Liver (tissue), 9 donors: ENCODE results near the gene RASSF8. TPM values are rescaled to one million over a fixed set of nuclear protein-coding genes. Genes with fewer than 3 reads are reported as not detected.

Source experiments
- DNase-seq: peaks from one replicate; pipeline ENCODE4 v3.0.0-alpha.2; 2017; ENCODE audit warnings: low spot score
- H3K27ac ChIP-seq, 2 donors: one replicate each; pipeline ENCODE4 v1.7.0; 2013; ENCODE audit warnings: inconsistent platforms in 2 of 2, low read length in 2 of 2, control low read depth in 1 of 2, low read depth in 1 of 2, mild to moderate bottlenecking in 1 of 2
- H3K27me3 ChIP-seq, 4 donors: one replicate each; pipeline versions ENCODE4 v1.6.1 to v1.7.0; 2013; ENCODE audit warnings: low read length in 3 of 4, inconsistent platforms in 1 of 4, mild to moderate bottlenecking in 1 of 4, moderate library complexity in 1 of 4; ENCODE audit not compliant: control insufficient read depth in 4 of 4, insufficient read depth in 4 of 4
- H3K36me3 ChIP-seq, 4 donors: one replicate each; pipeline versions ENCODE4 v1.6.1 to v1.7.0; 2013; ENCODE audit warnings: low read length in 3 of 4, mild to moderate bottlenecking in 3 of 4, low read depth in 1 of 4, moderate library complexity in 1 of 4; ENCODE audit not compliant: control insufficient read depth in 4 of 4, insufficient read depth in 3 of 4
- H3K4me1 ChIP-seq, 4 donors: one replicate each; pipeline versions ENCODE4 v1.6.1 to v1.7.0; 2013; ENCODE audit warnings: low read length in 3 of 4, mild to moderate bottlenecking in 3 of 4, moderate library complexity in 1 of 4; ENCODE audit not compliant: control insufficient read depth in 4 of 4, insufficient read depth in 4 of 4
- H3K4me3 ChIP-seq, 3 donors: one replicate each; pipeline versions ENCODE4 v1.6.1 to v1.7.0; 2013; ENCODE audit warnings: low read length in 3 of 3, control low read depth in 1 of 3, low read depth in 1 of 3, mild to moderate bottlenecking in 1 of 3
- H3K9ac ChIP-seq, 2 donors: one replicate each; pipeline ENCODE4 v1.7.0; 2013; ENCODE audit warnings: low read length in 2 of 2, mild to moderate bottlenecking in 2 of 2, moderate library complexity in 2 of 2, control low read depth in 1 of 2, low read depth in 1 of 2
- H3K9me3 ChIP-seq, 4 donors: one replicate each; pipeline versions ENCODE4 v1.6.1 to v1.7.0; 2013; ENCODE audit warnings: low read length in 3 of 4; ENCODE audit not compliant: control insufficient read depth in 4 of 4
- ATF3 ChIP-seq: IDR thresholded peaks from 2 replicates; pipeline ENCODE4 v1.6.1; 2016; ENCODE audit warnings: antibody characterized with exemption
- EGR1 ChIP-seq, 2 donors: IDR thresholded peaks; 2 replicates each; pipeline ENCODE4 v1.6.1; 2016 to 2018; ENCODE audit warnings: antibody characterized with exemption in 2 of 2, low read depth in 2 of 2
- FOXA1 ChIP-seq: IDR thresholded peaks from 2 replicates; pipeline ENCODE4 v1.6.1; 2016; ENCODE audit warnings: antibody characterized with exemption
- FOXA2 ChIP-seq: IDR thresholded peaks from 2 replicates; pipeline ENCODE4 v1.6.1; 2016; ENCODE audit warnings: antibody characterized with exemption
- GABPA ChIP-seq, 2 donors: IDR thresholded peaks in 1 of 2; conservative IDR thresholded peaks in 1 of 2; 2 replicates each; pipeline ENCODE4 v1.6.1; 2016; ENCODE audit warnings: antibody characterized with exemption in 2 of 2, mild to moderate bottlenecking in 1 of 2, moderate library complexity in 1 of 2
- HNF4A ChIP-seq, 2 donors: conservative IDR thresholded peaks; 2 replicates each; pipeline ENCODE4 v1.6.1; 2016; ENCODE audit warnings: antibody characterized with exemption in 2 of 2, mild to moderate bottlenecking in 2 of 2
- HNF4G ChIP-seq: IDR thresholded peaks from 2 replicates; pipeline ENCODE4 v1.6.1; 2016; ENCODE audit warnings: antibody characterized with exemption
- JUND ChIP-seq, 2 donors: IDR thresholded peaks; 2 replicates each; pipeline ENCODE4 v1.6.1; 2016; ENCODE audit warnings: antibody characterized with exemption in 2 of 2
- MAX ChIP-seq: IDR thresholded peaks from 2 replicates; pipeline ENCODE4 v1.6.1; 2016; ENCODE audit warnings: antibody characterized with exemption
- NR2F2 ChIP-seq: IDR thresholded peaks from 2 replicates; pipeline ENCODE4 v1.6.1; 2016; ENCODE audit warnings: antibody characterized with exemption
- RAD21 ChIP-seq, 2 donors: IDR thresholded peaks; 2 replicates each; pipeline ENCODE4 v1.6.1; 2016; ENCODE audit warnings: antibody characterized with exemption in 2 of 2, mild to moderate bottlenecking in 2 of 2
- REST ChIP-seq: IDR thresholded peaks from 2 replicates; pipeline ENCODE4 v1.6.1; 2016; ENCODE audit warnings: antibody characterized with exemption, mild to moderate bottlenecking
- RXRA ChIP-seq, 2 donors: IDR thresholded peaks; 2 replicates each; pipeline ENCODE4 v1.6.1; 2017 to 2018; ENCODE audit warnings: antibody characterized with exemption in 2 of 2, mild to moderate bottlenecking in 1 of 2
- SP1 ChIP-seq: IDR thresholded peaks from 2 replicates; pipeline ENCODE4 v1.6.1; 2018; ENCODE audit warnings: antibody characterized with exemption, mild to moderate bottlenecking
- TAF1 ChIP-seq: conservative IDR thresholded peaks from 2 replicates; pipeline ENCODE4 v1.6.1; 2016; ENCODE audit warnings: antibody characterized with exemption, mild to moderate bottlenecking
- YY1 ChIP-seq: IDR thresholded peaks from 2 replicates; pipeline ENCODE4 v1.6.1; 2016; ENCODE audit warnings: antibody characterized with exemption, mild to moderate bottlenecking
- ZBTB33 ChIP-seq: IDR thresholded peaks from 2 replicates; pipeline ENCODE4 v1.6.1; 2016; ENCODE audit warnings: antibody characterized with exemption
- WGBS: extraction: QIAGEN DNeasy Blood & Tissue Kit; methylation state at CpG from one replicate; pipeline ENCODE4 v1.1.7; 2013; 5-methylcytosine and 5-hydroxymethylcytosine counted together
- polyA plus RNA-seq, 2 donors: library from polyadenylated mRNA; stranded (reverse) in 1 of 2; unstranded in 1 of 2; fragments of 200-250 nt in 1 of 2; fragments of >200 nt in 1 of 2; fragmentation: Nextera tagmentation in 1 of 2; extraction: Ambion mirVana in 1 of 2; gene quantifications; one replicate each; pipeline versions ENCODE4 v1.2.1 to v1.2.3, GENCODE V29; 2013 to 2015
- total RNA-seq, 2 donors: library from RNA; depleted of rRNA; stranded (reverse); fragments of >200 nt; gene quantifications; one replicate each; pipeline ENCODE4 v1.2.3, GENCODE V29; 2014
- TF ChIP-seq, protein P1 (sequence below): fragments of 150-350 bp; IDR thresholded peaks from 2 replicates; pipeline ENCODE4 v1.5.1; 2017; ENCODE audit warnings: improper control_type of control experiment, low read depth, low read length; ENCODE audit not compliant: missing input control
- donor health status: healthy.
- donor health status: healthy.
- donor health status: healthy.
- donor health status: healthy.
- donor health status: healthy.

Gene RASSF8
- total and polyA plus RNA-seq, 4 donors: 1.7 to 9.4 (median 3.3) TPM

DNA sequence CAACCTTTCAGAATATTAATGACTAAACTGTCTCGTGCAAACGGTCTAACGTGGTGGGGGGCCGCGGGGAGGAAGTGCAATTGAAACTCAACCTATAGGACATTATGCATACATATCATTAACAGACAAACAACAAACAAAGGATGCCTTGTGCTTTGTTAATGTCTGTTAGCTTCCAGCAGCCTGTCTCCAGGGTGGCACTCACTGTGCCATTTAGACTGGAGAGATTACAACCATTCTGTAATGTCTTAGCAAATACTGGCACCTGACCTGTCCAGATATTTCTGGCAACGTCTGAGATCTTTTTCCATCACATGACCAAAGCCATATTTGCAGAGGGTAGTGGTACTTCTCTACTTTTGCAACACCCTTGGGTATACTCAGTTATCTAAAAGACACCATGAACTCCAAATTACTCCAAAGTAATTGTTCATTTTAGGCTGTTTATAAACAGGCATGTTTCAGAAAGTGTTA, 154.7 kb downstream of the RASSF8 start (continued):
- TF ChIP-seq MAX: no peak

GRCh38 chr12:26113853-26114719, 155.6 kb downstream of the RASSF8 start:
- peak overlapping the region; percentile 52 to 59 (median 53) for H3K4me3 ChIP-seq
- H3K27ac ChIP-seq: peak overlapping the region; percentile 92 to 93
- DNase-seq: peak; percentile 88
- no peak for TF ChIP-seq REST
- peak; percentile 26 to 45 for TF ChIP-seq RAD21 (IDR thresholded peaks at IDR 0.05)
- TF ChIP-seq MAX: peak; percentile 97
- TF ChIP-seq, protein P1, sequence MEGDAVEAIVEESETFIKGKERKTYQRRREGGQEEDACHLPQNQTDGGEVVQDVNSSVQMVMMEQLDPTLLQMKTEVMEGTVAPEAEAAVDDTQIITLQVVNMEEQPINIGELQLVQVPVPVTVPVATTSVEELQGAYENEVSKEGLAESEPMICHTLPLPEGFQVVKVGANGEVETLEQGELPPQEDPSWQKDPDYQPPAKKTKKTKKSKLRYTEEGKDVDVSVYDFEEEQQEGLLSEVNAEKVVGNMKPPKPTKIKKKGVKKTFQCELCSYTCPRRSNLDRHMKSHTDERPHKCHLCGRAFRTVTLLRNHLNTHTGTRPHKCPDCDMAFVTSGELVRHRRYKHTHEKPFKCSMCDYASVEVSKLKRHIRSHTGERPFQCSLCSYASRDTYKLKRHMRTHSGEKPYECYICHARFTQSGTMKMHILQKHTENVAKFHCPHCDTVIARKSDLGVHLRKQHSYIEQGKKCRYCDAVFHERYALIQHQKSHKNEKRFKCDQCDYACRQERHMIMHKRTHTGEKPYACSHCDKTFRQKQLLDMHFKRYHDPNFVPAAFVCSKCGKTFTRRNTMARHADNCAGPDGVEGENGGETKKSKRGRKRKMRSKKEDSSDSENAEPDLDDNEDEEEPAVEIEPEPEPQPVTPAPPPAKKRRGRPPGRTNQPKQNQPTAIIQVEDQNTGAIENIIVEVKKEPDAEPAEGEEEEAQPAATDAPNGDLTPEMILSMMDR: peak; percentile 27
- peak; percentile 57 for TF ChIP-seq NR2F2
- no peak for TF ChIP-seq TAF1
- no peak for TF ChIP-seq ATF3
- peak; percentile 73 to 84 for TF ChIP-seq JUND (IDR thresholded peaks at IDR 0.05)
- TF ChIP-seq FOXA2: no peak
- TF ChIP-seq HNF4A (conservative IDR thresholded peaks at IDR 0.05): peak; percentile 92 to 95
- TF ChIP-seq YY1: peak; percentile 68
- TF ChIP-seq HNF4G: peak; percentile 93
- peak; percentile 55 to 92 for TF ChIP-seq EGR1 (IDR thresholded peaks at IDR 0.05; ENCODE audit: low read depth in 2 of 2)
- peak; percentile 89 for TF ChIP-seq SP1
- TF ChIP-seq RXRA (IDR thresholded peaks at IDR 0.05): peak; percentile 79 to 84
- peak; percentile 82 for TF ChIP-seq FOXA1
- TF ChIP-seq GABPA (IDR thresholded peaks at IDR 0.05 in 1 of 2, conservative IDR thresholded peaks at IDR 0.05 in 1 of 2): peak in 1 of 2 donors; percentile 67
- peak; percentile 64 for TF ChIP-seq ZBTB33
- no peaks in the 10 kb centered on the region for H3K27me3 ChIP-seq
- under 1% methylated on average over 72 of the region's 72 CpGs for WGBS
- H3K9me3 ChIP-seq: no peaks in the 10 kb centered on the region
- peaks cover 6 to 17% (median 11%) of the 10 kb centered on the region in 4 donors for H3K4me1 ChIP-seq
- H3K9ac ChIP-seq: peak overlapping the region in 1 of 2 donors; percentile 36
- no peaks in the 10 kb centered on the region for H3K36me3 ChIP-seq
